Prostate gland (tissue), 2 donors: Measurements from ENCODE around the gene PIEZO2. TPM values are rescaled to one million over a fixed set of nuclear protein-coding genes. Genes with fewer than 3 reads are reported as not detected.

Experiments used
- DNase-seq: peaks from one replicate; pipeline ENCODE4 v3.0.0-alpha.2; 2019; ENCODE audit warnings: low spot score
- H3K27ac ChIP-seq, 2 donors: fragments of 200-600 bp; sonication (generic); 2 replicates each; pipeline ENCODE4 v1.5.1; 2017 to 2019
- H3K27me3 ChIP-seq: fragments of 200-600 bp; sonication (generic); replicated peaks from 2 replicates; pipeline ENCODE4 v1.5.1; 2019; ENCODE audit not compliant: insufficient read depth
- H3K36me3 ChIP-seq, 2 donors: fragments of 200-600 bp; sonication (generic); 1 replicate in 1 of 2; 2 replicates in 1 of 2; pipeline versions ENCODE4 v1.5.1 to v1.8.1; 2017 to 2019
- H3K4me1 ChIP-seq: fragments of 200-600 bp; sonication (generic); replicated peaks from 2 replicates; pipeline ENCODE4 v1.5.1; 2019
- H3K4me3 ChIP-seq, 2 donors: fragments of 200-600 bp; sonication (generic); 2 replicates each; pipeline ENCODE4 v1.5.1; 2017 to 2019
- H3K9me3 ChIP-seq: fragments of 200-600 bp; sonication (generic); 2 replicates; pipeline ENCODE4 v1.5.1; 2017
- POLR2A ChIP-seq: fragments of 450-650 bp; IDR thresholded peaks from one replicate; pipeline ENCODE4 v1.6.1; 2016; ENCODE audit warnings: antibody characterized with exemption, mild to moderate bottlenecking
- POLR2AphosphoS5 ChIP-seq: sonication (generic); formaldehyde crosslinking; IDR thresholded peaks from one replicate; pipeline ENCODE4 v1.6.1; 2017; ENCODE audit warnings: antibody characterized with exemption
- WGBS: methylation state at CpG from one replicate; pipeline ENCODE4 v1.1.5; 2018; 5-methylcytosine and 5-hydroxymethylcytosine counted together
- intact Hi-C: fragments of 100-400 bp; cut with DNase I; formaldehyde crosslinking; loops from one replicate; pipeline ENCODE4 v1.14.2; 2022
- total RNA-seq, 2 donors: library from RNA; depleted of rRNA; stranded (reverse); fragments of >200 nt; gene quantifications; one replicate each; pipeline ENCODE4 v1.1.0, GENCODE V29; 2016
- TF ChIP-seq, protein P1 (sequence below), 4 experiments: fragments of 200-600 bp in 2 of 4; fragments of 450-650 bp in 2 of 4; sonication (generic) in 2 of 4; IDR thresholded peaks; 1 replicate in 3 of 4; 2 replicates in 1 of 4; pipeline ENCODE4 v1.5.1; 2016 to 2019; ENCODE audit warnings: antibody characterized with exemption in 4 of 4, mild to moderate bottlenecking in 2 of 4, moderate library complexity in 2 of 4

The PIEZO2 gene
- total RNA-seq, 2 donors from 2014 or later: 4.1 to 19.0 TPM

DNA sequence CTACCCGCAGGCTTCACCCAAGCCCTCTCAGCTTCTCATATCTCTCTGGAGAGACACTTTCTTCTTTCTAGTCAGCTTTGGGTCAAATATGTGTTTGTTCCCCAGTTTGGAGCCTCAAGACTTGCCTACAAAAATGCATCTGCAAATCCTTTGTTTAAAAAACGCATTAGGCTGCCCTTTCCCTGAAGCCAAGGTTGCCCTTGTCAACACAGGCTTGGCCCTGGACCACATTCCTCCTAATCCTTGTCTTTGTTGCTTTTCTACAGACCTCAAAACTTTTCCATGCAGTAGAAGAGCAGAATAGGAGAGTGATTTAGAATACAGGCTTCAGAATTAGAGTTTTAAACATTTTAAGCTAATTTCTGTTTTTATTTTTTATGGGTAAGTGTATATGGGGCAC, 315.7 kb downstream of the PIEZO2 start:
- Histone ChIP-seq H3K4me3 (no peak overlapping the region), H3K27ac (no peak overlapping the region), H3K9me3 (no peaks in the 10 kb centered on the region), H3K4me1 (no peaks in the 10 kb centered on the region), H3K36me3 (no peaks in the 10 kb centered on the region), H3K27me3 (no peaks in the 10 kb centered on the region)
- 55% methylated on average over 2 of the region's 2 CpGs for WGBS
- intact Hi-C loops: no loop called here
- no peak for DNase-seq
- TF ChIP-seq POLR2A: no peak
- TF ChIP-seq, protein P1, sequence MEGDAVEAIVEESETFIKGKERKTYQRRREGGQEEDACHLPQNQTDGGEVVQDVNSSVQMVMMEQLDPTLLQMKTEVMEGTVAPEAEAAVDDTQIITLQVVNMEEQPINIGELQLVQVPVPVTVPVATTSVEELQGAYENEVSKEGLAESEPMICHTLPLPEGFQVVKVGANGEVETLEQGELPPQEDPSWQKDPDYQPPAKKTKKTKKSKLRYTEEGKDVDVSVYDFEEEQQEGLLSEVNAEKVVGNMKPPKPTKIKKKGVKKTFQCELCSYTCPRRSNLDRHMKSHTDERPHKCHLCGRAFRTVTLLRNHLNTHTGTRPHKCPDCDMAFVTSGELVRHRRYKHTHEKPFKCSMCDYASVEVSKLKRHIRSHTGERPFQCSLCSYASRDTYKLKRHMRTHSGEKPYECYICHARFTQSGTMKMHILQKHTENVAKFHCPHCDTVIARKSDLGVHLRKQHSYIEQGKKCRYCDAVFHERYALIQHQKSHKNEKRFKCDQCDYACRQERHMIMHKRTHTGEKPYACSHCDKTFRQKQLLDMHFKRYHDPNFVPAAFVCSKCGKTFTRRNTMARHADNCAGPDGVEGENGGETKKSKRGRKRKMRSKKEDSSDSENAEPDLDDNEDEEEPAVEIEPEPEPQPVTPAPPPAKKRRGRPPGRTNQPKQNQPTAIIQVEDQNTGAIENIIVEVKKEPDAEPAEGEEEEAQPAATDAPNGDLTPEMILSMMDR (IDR thresholded peaks at IDR 0.05): no peak
- no peak for TF ChIP-seq POLR2AphosphoS5

DNA sequence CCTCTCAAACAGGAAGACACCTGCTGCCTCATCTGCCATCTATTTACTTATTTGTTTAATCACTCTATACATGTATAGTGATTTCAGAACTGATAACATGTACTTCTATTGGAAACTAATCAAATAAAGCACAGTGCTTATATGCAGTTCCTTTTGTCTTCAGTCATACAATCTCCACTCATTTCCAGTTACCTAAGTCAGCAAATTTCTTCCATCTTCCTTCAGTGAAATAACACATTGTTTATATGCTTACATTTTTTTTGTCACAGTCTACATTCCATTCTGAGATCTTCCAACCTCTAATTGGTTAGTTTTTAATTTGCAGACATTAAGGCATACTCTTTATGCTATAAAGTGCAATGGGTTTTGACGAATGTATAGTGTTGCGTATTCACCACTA, 323.0 kb downstream of the PIEZO2 start:
- intact Hi-C loops: no loop called here
- H3K9me3 ChIP-seq: no peaks in the 10 kb centered on the region
- TF ChIP-seq, protein P1 (IDR thresholded peaks at IDR 0.05): no peak
- no peak for TF ChIP-seq POLR2AphosphoS5
- no peak for TF ChIP-seq POLR2A
- H3K27ac ChIP-seq: no peak overlapping the region
- no peaks in the 10 kb centered on the region for H3K27me3 ChIP-seq
- no peak for DNase-seq
- no peak overlapping the region for H3K4me3 ChIP-seq
- H3K36me3 ChIP-seq: no peaks in the 10 kb centered on the region
- 93% methylated on average over 2 of the region's 2 CpGs for WGBS
- H3K4me1 ChIP-seq: no peaks in the 10 kb centered on the region

DNA sequence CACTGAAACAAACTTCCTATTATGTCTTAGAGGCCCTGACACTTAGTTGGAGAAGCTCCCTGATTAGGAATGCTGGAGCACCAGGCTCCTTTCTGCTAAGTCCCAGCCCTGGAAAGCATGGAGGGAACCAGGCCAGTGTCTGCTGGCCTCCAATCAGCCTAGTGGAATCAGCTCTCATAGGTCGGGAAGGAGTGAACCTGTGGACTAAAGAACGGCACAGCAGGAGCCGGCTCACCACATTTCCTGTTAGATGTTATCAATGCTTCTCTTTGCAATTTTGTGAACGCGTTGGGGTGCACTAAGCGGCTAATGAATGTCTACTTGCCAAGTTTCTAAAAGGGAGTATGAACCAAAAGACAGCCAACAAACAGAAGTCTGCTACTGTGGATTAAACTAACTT, 326.9 kb downstream of the PIEZO2 start:
- no peaks in the 10 kb centered on the region for H3K9me3 ChIP-seq
- H3K27ac ChIP-seq: no peak overlapping the region
- no peaks in the 10 kb centered on the region for H3K36me3 ChIP-seq
- no peaks in the 10 kb centered on the region for H3K4me1 ChIP-seq
- H3K4me3 ChIP-seq: no peak overlapping the region
- TF ChIP-seq, protein P1 (IDR thresholded peaks at IDR 0.05): no peak
- TF ChIP-seq POLR2AphosphoS5: no peak
- no peaks in the 10 kb centered on the region for H3K27me3 ChIP-seq
- WGBS: 7% methylated on average over 6 of the region's 6 CpGs
- intact Hi-C loops: no loop called here
- DNase-seq: no peak

DNA sequence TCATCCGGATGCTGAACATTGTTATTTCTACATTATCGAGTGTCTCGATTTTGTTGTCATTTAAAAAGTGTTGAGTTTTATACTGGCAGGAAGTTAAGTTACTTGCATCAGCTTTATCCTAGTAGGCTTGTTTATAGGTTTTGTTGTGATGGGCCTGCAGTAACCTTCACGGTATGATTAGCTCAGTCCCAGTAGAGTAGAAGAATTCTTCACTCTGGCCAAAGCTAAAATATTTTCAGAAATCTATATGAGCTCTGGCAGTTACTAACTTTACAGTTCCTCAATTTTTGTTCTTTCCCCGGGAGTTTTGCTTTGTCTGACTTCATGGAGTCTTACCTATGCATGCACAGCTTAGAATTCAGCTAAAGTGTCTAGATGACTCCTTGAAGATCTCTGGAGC, 328.7 kb downstream of the PIEZO2 start:
- Histone ChIP-seq H3K9me3 (no peaks in the 10 kb centered on the region), H3K27ac (no peak overlapping the region), H3K4me3 (no peak overlapping the region), H3K36me3 (no peaks in the 10 kb centered on the region), H3K27me3 (no peaks in the 10 kb centered on the region), H3K4me1 (no peaks in the 10 kb centered on the region)
- no peak for DNase-seq
- WGBS: 96% methylated on average over 5 of the region's 5 CpGs
- TF ChIP-seq, protein P1 (IDR thresholded peaks at IDR 0.05): no peak
- TF ChIP-seq POLR2A: no peak
- no peak for TF ChIP-seq POLR2AphosphoS5
- intact Hi-C loops: no loop called here

DNA sequence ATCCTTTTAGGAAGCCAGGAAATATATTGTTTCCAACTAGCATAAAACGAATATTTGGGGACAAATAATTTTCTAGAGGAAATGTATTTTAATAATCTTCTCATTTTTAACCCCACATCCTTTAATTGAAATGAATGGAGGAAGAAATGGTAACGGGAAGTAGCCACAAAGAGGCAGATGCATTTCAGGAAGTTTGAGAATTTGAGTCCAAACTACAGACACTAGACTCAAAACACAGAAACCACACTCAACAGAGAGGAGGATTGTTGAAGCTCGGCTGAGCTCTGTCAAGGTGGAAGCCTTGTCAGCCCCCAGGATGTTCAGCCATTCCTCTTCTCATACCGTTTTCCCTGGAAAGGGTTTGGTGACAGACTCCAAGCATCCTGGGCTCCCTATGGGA, 335.0 kb downstream of the PIEZO2 start:
- Histone ChIP-seq H3K27ac (no peak overlapping the region), H3K4me1 (no peaks in the 10 kb centered on the region), H3K36me3 (no peaks in the 10 kb centered on the region), H3K27me3 (no peaks in the 10 kb centered on the region), H3K4me3 (no peak overlapping the region), H3K9me3 (no peaks in the 10 kb centered on the region)
- TF ChIP-seq POLR2AphosphoS5 (no peak), POLR2A (no peak)
- TF ChIP-seq, protein P1 (IDR thresholded peaks at IDR 0.05): no peak
- WGBS: 80% methylated on average over 4 of the region's 4 CpGs
- DNase-seq: no peak
- intact Hi-C loops: no loop called here
